OCI-LY3 (cell line): ENCODE results near the gene LAMA1.

Experiments used
- EZH2phosphoT487 ChIP-seq: fragments of 200-600 bp; shearing (Covaris generic); IDR thresholded peaks from 2 replicates; pipeline ENCODE4 v1.6.1; 2018; ENCODE audit warnings: antibody characterized with exemption, mixed run types, low read depth
- TF ChIP-seq, protein P1 (sequence below): fragments of 200-600, 300-600 bp; sonication (generic); IDR thresholded peaks from 2 replicates; pipeline ENCODE4 v1.5.1; 2014; ENCODE audit warnings: antibody characterized with exemption, low read length, low read depth

DNA sequence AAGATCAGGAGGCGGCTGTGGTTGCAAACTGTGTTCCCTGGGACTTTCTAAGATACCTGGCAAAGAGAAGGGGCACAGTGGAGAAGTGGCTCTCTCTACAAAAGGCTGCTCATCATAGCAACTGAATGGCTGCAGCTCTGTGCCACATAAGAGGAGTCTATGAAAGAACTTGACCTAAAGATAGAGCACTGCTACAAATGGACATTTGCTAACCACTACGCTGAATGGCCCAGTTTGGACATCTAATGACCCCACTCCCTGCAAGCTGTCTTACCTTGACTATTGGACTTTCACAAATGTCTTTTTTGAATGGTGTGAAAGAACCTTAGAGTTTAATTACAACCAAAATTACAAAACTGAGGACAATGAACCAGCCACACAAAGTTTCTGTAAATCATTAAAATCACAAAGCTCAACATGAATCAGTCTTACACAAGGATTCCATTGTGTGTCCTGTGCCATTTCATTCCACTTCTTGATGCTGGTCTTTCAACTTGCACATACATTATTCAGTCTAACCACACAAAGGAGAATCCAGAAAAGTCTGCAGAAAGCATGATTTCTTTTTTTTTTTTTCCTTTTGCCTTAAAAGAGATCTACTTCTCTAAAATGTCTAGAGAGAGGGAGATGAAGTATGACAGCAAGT lies 154.0 kb downstream of the LAMA1 start:
- TF ChIP-seq, protein P1, sequence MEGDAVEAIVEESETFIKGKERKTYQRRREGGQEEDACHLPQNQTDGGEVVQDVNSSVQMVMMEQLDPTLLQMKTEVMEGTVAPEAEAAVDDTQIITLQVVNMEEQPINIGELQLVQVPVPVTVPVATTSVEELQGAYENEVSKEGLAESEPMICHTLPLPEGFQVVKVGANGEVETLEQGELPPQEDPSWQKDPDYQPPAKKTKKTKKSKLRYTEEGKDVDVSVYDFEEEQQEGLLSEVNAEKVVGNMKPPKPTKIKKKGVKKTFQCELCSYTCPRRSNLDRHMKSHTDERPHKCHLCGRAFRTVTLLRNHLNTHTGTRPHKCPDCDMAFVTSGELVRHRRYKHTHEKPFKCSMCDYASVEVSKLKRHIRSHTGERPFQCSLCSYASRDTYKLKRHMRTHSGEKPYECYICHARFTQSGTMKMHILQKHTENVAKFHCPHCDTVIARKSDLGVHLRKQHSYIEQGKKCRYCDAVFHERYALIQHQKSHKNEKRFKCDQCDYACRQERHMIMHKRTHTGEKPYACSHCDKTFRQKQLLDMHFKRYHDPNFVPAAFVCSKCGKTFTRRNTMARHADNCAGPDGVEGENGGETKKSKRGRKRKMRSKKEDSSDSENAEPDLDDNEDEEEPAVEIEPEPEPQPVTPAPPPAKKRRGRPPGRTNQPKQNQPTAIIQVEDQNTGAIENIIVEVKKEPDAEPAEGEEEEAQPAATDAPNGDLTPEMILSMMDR: no peak
- no peak for TF ChIP-seq EZH2phosphoT487
